Kidney (tissue), 14 donors: ENCODE measurements around the gene PRM1. TPM values are rescaled to one million over a fixed set of nuclear protein-coding genes. Genes with fewer than 3 reads are reported as not detected.

Source experiments
- DNase-seq, 5 donors: peaks; one replicate each; pipeline ENCODE4 v3.0.0-alpha.2; 2013 to 2020
- FAIRE-seq: peaks from 2 replicates; lab custom pipeline; 2012; peaks lifted over from hg19 to GRCh38; lab: Jason Lieb, UNC
- H3K27ac ChIP-seq, 2 donors: one replicate each; pipeline ENCODE4 v1.7.0; 2013; ENCODE audit warnings: low read depth in 2 of 2, low read length in 2 of 2, inconsistent platforms in 1 of 2
- H3K27me3 ChIP-seq: one replicate; pipeline ENCODE4 v1.7.1; 2013; ENCODE audit warnings: low read length, inconsistent platforms; ENCODE audit not compliant: control insufficient read depth, insufficient read depth
- H3K36me3 ChIP-seq, 3 donors: one replicate each; pipeline versions ENCODE4 v1.7.0 to v1.7.1; 2013; ENCODE audit warnings: low read length in 3 of 3, control low read depth in 1 of 3, inconsistent platforms in 1 of 3; ENCODE audit not compliant: insufficient read depth in 3 of 3, control insufficient read depth in 2 of 3
- H3K4me1 ChIP-seq, 3 donors: one replicate each; pipeline versions ENCODE4 v1.7.0 to v1.7.1; 2013; ENCODE audit warnings: low read length in 3 of 3, inconsistent platforms in 1 of 3, low read depth in 1 of 3; ENCODE audit not compliant: control insufficient read depth in 2 of 3, insufficient read depth in 2 of 3
- H3K4me3 ChIP-seq, 3 donors: one replicate each; pipeline versions ENCODE4 v1.7.0 to v1.8.1; 2013; ENCODE audit warnings: low read length in 3 of 3, control low read depth in 1 of 3, inconsistent platforms in 1 of 3
- H3K9ac ChIP-seq, 3 donors: one replicate each; pipeline versions ENCODE4 v1.7.0 to v1.7.1; 2013; ENCODE audit warnings: low read length in 3 of 3, control low read depth in 1 of 3, inconsistent platforms in 1 of 3
- H3K9me3 ChIP-seq, 3 donors: one replicate each; pipeline versions ENCODE4 v1.7.0 to v1.7.1; 2013; ENCODE audit warnings: low read length in 3 of 3, control low read depth in 1 of 3, inconsistent platforms in 1 of 3; ENCODE audit not compliant: control insufficient read depth in 2 of 3, insufficient read depth in 1 of 3
- CTCF ChIP-seq: IDR thresholded peaks from 3 replicates; pipeline ENCODE4 v1.5.1; 2012; ENCODE audit warnings: mild to moderate bottlenecking, moderate library complexity, borderline replicate concordance; ENCODE audit not compliant: insufficient read depth; ENCODE audit errors: extremely low read depth
- intact Hi-C: fragments of 100-400 bp; cut with DNase I; formaldehyde crosslinking; loops from one replicate; pipeline ENCODE4 v1.11.1; 2022
- polyA plus RNA-seq: library from polyadenylated mRNA; stranded (reverse); fragments of 350-450 nt; fragmentation: Illumina TruSeq; extraction: RNeasy Lipid Tissue Mini Kit (QIAGEN cat#74804); gene quantifications from one replicate; pipeline ENCODE4 v1.2.3, GENCODE V29; 2014; ENCODE audit warnings: low read depth, low replicate concordance; ENCODE audit not compliant: insufficient read depth
- total RNA-seq: library from RNA; stranded (reverse); fragmentation: NEBNext Ultra II Directional; extraction: Animal tissue kit (Norgen Biotek cat#: 25700); gene quantifications from one replicate; pipeline ENCODE4 v1.2.1, GENCODE V29; 2021
- donor health status: control.
- donor health status: control.
- donor health status: control.
- donor health status: control.
- donor health status: control.
- donor health status: DM: yes; HTN: yes; CAD: no.
- donor health status: Normal renal cell carcinoma (clear cell type).

PRM1 gene
- total and polyA plus RNA-seq, 2 donors from 2014 or later: not detected

GRCh38 chr16:11313493-11314308, 32.6 kb upstream of the PRM1 start:
- DNase-seq (no peak), FAIRE-seq (no peak)
- Histone ChIP-seq H3K9me3 (no peaks in the 10 kb centered on the region), H3K36me3 (no peaks in the 10 kb centered on the region), H3K27me3 (no peaks in the 10 kb centered on the region), H3K9ac (no peak overlapping the region), H3K4me1 (peaks cover 0 to 19% (median 6%) of the 10 kb centered on the region in 3 donors), H3K4me3 (no peak overlapping the region), H3K27ac (no peak overlapping the region)
- intact Hi-C loops: no loop called here
- no peak for TF ChIP-seq CTCF

DNA sequence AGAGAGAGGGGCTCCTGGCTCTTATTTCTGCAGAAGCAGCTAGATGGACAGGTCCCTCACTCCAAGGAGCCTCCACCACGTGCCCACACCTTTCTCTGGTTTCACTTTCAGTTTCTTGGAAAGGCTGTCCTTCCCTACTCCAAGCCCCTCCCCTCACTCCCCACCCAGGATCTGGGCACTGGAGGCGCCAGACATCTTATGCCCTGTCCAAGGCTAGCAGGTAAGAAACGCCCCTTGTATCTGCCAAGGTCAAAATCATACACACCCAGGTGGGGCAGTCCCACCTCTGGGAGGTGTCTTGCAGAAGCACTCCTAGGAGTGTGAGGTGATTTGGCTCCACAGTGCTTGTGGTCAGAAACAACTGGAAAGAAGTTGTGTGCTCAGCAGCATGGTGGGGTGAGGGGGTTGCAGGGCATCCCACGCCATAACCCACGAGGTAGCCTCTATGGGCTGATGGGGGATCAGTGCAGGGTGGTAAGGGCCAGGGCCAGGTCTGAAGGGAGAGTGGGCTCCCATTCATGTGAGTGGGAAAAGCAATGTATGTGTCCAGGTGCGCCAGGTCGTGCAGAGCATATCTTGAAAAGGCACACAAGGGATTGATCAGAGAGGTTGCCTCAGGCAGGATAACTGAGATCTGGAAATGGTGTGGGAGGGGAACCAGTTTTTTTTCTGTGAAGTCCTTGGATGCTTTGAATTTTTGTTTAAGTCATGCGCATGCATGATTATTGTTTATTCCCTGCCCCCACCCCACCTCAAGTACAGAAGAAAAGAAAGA, 31.8 kb upstream of the PRM1 start:
- H3K27ac ChIP-seq: peak overlapping the region in 1 of 2 donors; percentile 52
- DNase-seq (peak in 4 of 5 donors; percentile 68 to 88 (median 86)), FAIRE-seq (no peak)
- no peak for TF ChIP-seq CTCF
- H3K9ac ChIP-seq: no peak overlapping the region
- H3K9me3 ChIP-seq: no peaks in the 10 kb centered on the region
- intact Hi-C loops: no loop called here
- peaks cover 0 to 24% (median 6%) of the 10 kb centered on the region in 3 donors for H3K4me1 ChIP-seq
- H3K36me3 ChIP-seq: no peaks in the 10 kb centered on the region
- no peaks in the 10 kb centered on the region for H3K27me3 ChIP-seq
- H3K4me3 ChIP-seq: peak overlapping the region in 2 of 3 donors; percentile 12

DNA sequence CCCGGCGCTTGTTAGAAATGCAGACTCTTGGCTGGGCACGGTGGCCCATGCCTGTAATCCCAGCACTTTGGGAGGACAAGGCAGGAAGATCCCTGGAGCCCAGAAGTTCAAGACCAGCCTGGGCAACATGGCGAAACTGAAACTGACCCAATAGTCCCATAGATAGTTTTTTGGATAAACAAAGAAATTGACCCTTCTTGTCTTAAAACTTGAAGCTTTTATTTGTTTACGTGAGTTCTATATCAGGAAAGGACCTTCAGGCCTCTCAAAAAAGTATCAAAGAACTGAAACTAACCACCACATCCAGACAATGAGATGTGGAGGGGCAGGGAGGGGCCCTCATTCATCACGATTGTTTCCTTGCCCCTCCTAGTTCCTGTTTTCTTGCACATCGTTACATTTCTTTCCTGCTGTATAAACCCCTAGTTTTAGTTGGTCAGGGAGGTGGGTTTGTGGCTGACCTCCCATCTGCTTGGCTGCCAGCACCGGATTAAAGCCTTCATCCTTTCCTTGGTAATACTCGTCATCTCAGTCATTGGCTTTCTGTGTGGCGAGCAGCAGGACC, 29.9 kb upstream of the PRM1 start:
- Histone ChIP-seq H3K4me3 (no peak overlapping the region), H3K27me3 (no peaks in the 10 kb centered on the region), H3K36me3 (no peaks in the 10 kb centered on the region), H3K27ac (peak overlapping the region in 1 of 2 donors; percentile 69), H3K9ac (no peak overlapping the region), H3K9me3 (no peaks in the 10 kb centered on the region), H3K4me1 (peaks cover 0 to 23% (median 6%) of the 10 kb centered on the region in 3 donors)
- intact Hi-C loops: no loop called here
- TF ChIP-seq CTCF: no peak
- DNase-seq (no peak), FAIRE-seq (no peak)
